Activated naive CD8-positive, alpha-beta T cell treated with anti-CD3 and anti-CD28 coated beads, Interleukin-2, amount 10 ng/mL, durations not matched to agents 7 days and 5 days (primary cell): ENCODE measurements around the gene CASK. TPM values are rescaled to one million over a fixed set of nuclear protein-coding genes. Genes with fewer than 3 reads are reported as not detected.
"Not testable (repeated sequence)": the region's sequence is repeated elsewhere in the genome, so short reads cannot be mapped to it uniquely, and the experiment has no call there.

Experiments used
- ATAC-seq: fragments of 150-1000 bp; cut with Tn5 transposase; one replicate; pipeline ENCODE4 v1.10.0; 2021; ENCODE audit warnings: low read depth, moderate library complexity
- POLR2A ChIA-PET: fragments of 350-600 bp; sonication (Branson Sonifier 250); formaldehyde crosslinking; loops from one replicate; lab custom pipeline; 2021; ENCODE audit warnings: antibody characterized with exemption; lab: Charles Lee
- DNase-seq: peaks from one replicate; pipeline ENCODE4 v3.0.0; 2021
- H3K27ac Mint-ChIP-seq: one replicate; pipeline ENCODE4 v1.8.0; 2022; ENCODE audit warnings: mild to moderate bottlenecking, mixed read lengths
- H3K27me3 Mint-ChIP-seq: one replicate; pipeline ENCODE4 v1.8.0; 2022; ENCODE audit warnings: mild to moderate bottlenecking, moderate library complexity, mixed read lengths
- H3K36me3 Mint-ChIP-seq: one replicate; pipeline ENCODE4 v1.8.0; 2021; ENCODE audit warnings: mild to moderate bottlenecking, mixed read lengths
- H3K4me1 Mint-ChIP-seq: one replicate; pipeline ENCODE4 v1.8.0; 2021; ENCODE audit warnings: mixed read lengths
- H3K4me3 Mint-ChIP-seq: one replicate; pipeline ENCODE4 v1.8.0; 2022; ENCODE audit warnings: mild to moderate bottlenecking, moderate library complexity, mixed read lengths
- H3K9me3 Mint-ChIP-seq: one replicate; pipeline ENCODE4 v1.8.0; 2021; ENCODE audit warnings: mixed read lengths
- total RNA-seq, 2 experiments: library from RNA; stranded (reverse); gene quantifications; one replicate each; pipeline ENCODE4 v1.2.3, GENCODE V29; 2021

Gene CASK
- total RNA-seq, 2 experiments from 2014 or later: 52.1 to 53.8 TPM

GRCh38 chrX:41655631-41656030 is 267.7 kb downstream of the CASK start:
- Mint-ChIP-seq H3K4me3 (no peak overlapping the region), H3K4me1 (peaks cover 9% of the 10 kb centered on the region), H3K36me3 (peaks cover 51% of the 10 kb centered on the region), H3K27me3 (no peaks in the 10 kb centered on the region), H3K9me3 (peaks cover 1% of the 10 kb centered on the region), H3K27ac (no peak overlapping the region)
- ATAC-seq (no peak), DNase-seq (no peak)
- POLR2A ChIA-PET: no interaction called here

DNA sequence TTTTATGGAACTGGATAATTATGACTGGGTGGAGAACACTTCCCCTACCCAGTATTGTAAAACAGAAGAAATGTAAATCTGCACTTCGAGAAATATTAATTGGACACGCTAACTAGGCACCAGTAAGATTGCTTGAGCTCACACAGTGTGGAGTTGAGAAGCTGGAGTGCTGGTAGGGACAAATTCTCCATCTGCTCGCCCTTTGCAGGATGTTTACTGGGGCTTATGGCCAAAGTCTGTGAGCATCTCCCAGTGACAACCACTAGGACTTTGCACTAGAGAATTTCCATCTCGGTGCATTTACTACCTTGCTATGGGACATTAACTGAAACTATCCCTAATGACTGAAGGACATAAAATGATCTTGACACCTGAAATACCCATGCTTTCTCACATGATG is 268.3 kb downstream of the CASK start:
- Mint-ChIP-seq H3K9me3 (peaks cover 1% of the 10 kb centered on the region), H3K27ac (no peak overlapping the region), H3K36me3 (peaks cover 54% of the 10 kb centered on the region), H3K4me3 (no peak overlapping the region), H3K27me3 (no peaks in the 10 kb centered on the region), H3K4me1 (peaks cover 9% of the 10 kb centered on the region)
- no peak for DNase-seq
- POLR2A ChIA-PET: no interaction called here
- no peak for ATAC-seq

- Mint-ChIP-seq H3K36me3 (peaks cover 56% of the 10 kb centered on the region), H3K27me3 (no peaks in the 10 kb centered on the region), H3K9me3 (peaks cover 3% of the 10 kb centered on the region), H3K4me3 (no peak overlapping the region), H3K4me1 (no peaks in the 10 kb centered on the region), H3K27ac (no peak overlapping the region)
- no peak for ATAC-seq
- POLR2A ChIA-PET: no interaction called here
- DNase-seq: no peak
Measured at GRCh38 chrX:41653125-41653524, 270.2 kb downstream of the CASK start.

GRCh38 chrX:41646201-41646600 is 277.2 kb downstream of the CASK start:
- H3K36me3 Mint-ChIP-seq: peaks cover 51% of the 10 kb centered on the region
- POLR2A ChIA-PET, H3K4me3 Mint-ChIP-seq, H3K4me1 Mint-ChIP-seq, H3K27me3 Mint-ChIP-seq, DNase-seq, H3K9me3 Mint-ChIP-seq, H3K27ac Mint-ChIP-seq, ATAC-seq: not testable (repeated sequence)

DNA sequence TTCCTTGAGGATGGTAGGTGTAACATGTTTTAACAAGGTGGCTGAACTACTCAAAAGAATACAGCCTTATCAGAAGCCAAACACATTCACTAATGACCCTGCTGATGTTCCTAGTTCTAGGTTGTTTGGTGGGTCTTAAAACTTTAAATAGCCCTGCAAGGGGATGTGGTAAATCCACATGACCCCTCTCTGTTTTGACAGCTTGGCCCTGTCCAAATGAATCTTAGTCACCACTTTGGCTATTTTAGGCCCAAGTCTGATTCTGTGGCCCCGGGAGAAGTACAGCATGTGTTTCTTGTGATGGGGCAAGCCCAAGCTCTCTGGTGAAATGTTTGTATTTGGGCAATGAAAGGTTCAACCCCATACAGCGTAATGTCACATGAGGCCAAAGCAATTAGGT is 289.1 kb downstream of the CASK start:
- H3K27ac Mint-ChIP-seq: no peak overlapping the region
- peaks cover 1% of the 10 kb centered on the region for H3K9me3 Mint-ChIP-seq
- no peaks in the 10 kb centered on the region for H3K27me3 Mint-ChIP-seq
- peaks cover 18% of the 10 kb centered on the region for H3K36me3 Mint-ChIP-seq
- POLR2A ChIA-PET: no interaction called here
- ATAC-seq: no peak
- H3K4me3 Mint-ChIP-seq: no peak overlapping the region
- H3K4me1 Mint-ChIP-seq: no peaks in the 10 kb centered on the region
- no peak for DNase-seq

GRCh38 chrX:41630091-41630490 is 293.3 kb downstream of the CASK start:
- DNase-seq (no peak), ATAC-seq (no peak)
- Mint-ChIP-seq H3K9me3 (no peaks in the 10 kb centered on the region), H3K27ac (no peak overlapping the region), H3K4me1 (no peaks in the 10 kb centered on the region), H3K27me3 (no peaks in the 10 kb centered on the region), H3K36me3 (peaks cover 10% of the 10 kb centered on the region), H3K4me3 (no peak overlapping the region)
- POLR2A ChIA-PET: no interaction called here

GRCh38 chrX:41629539-41629938 is 293.8 kb downstream of the CASK start:
- ATAC-seq (no peak), DNase-seq (no peak)
- Mint-ChIP-seq H3K9me3 (no peaks in the 10 kb centered on the region), H3K36me3 (peaks cover 14% of the 10 kb centered on the region), H3K27me3 (no peaks in the 10 kb centered on the region), H3K4me1 (no peaks in the 10 kb centered on the region), H3K4me3 (no peak overlapping the region), H3K27ac (no peak overlapping the region)
- POLR2A ChIA-PET: no interaction called here

DNA sequence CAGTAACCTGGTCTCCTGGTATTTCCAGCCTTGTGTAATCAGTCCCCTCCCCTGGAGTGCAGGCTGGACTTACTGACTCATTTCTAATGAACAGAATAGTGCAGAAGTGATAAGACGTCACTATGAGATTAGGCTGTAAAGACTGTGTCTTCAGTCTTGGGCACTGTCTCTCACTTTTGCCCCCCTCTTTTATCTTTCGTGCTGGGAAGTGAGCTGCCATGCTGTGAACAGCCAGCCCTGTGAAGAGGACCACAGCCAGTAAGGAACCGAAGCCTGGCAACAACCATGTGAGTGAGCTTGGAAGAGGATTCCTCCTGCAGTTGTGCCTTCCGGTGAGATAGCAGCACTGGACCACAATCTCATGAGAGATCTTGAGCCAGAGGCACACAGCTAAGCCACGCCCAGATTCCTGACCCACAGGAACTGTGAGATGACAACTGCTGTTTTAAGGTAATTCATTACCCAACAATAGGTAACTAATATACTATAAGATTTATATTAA is 302.1 kb downstream of the CASK start:
- Mint-ChIP-seq H3K4me3 (no peak overlapping the region), H3K4me1 (peaks cover 5% of the 10 kb centered on the region), H3K9me3 (no peaks in the 10 kb centered on the region), H3K27ac (no peak overlapping the region), H3K36me3 (peaks cover 17% of the 10 kb centered on the region), H3K27me3 (no peaks in the 10 kb centered on the region)
- no peak for DNase-seq
- POLR2A ChIA-PET: no interaction called here
- ATAC-seq: no peak

DNA sequence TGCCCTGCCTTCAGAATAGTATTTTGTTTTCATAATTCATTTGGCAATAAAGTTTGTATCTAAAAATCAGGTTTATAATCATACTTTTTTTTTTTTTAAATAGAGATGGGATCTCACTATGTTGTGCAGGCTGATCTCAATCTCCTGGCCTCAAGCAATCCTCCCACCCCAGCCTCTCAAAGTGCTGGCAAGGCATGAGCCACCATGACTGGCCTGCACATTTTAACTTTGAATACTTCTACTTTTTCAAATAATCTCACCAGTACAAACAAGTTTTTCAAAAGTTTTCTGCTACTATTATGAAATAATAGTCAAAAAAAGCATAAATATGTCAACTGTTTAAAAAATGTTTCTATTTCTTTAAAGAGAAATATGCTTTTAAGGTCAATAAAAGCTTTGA is 304.1 kb downstream of the CASK start:
- Mint-ChIP-seq H3K9me3 (no peaks in the 10 kb centered on the region), H3K27ac (no peak overlapping the region), H3K4me3 (no peak overlapping the region), H3K36me3 (peaks cover 6% of the 10 kb centered on the region), H3K27me3 (no peaks in the 10 kb centered on the region), H3K4me1 (peaks cover 5% of the 10 kb centered on the region)
- no peak for ATAC-seq
- POLR2A ChIA-PET: no interaction called here
- DNase-seq: no peak

GRCh38 chrX:41616935-41617334 is 306.4 kb downstream of the CASK start:
- DNase-seq (no peak), ATAC-seq (no peak)
- POLR2A ChIA-PET: no interaction called here
- Mint-ChIP-seq H3K9me3 (no peaks in the 10 kb centered on the region), H3K36me3 (peaks cover 4% of the 10 kb centered on the region), H3K4me3 (no peak overlapping the region), H3K27ac (no peak overlapping the region), H3K4me1 (peaks cover 4% of the 10 kb centered on the region), H3K27me3 (no peaks in the 10 kb centered on the region)

DNA sequence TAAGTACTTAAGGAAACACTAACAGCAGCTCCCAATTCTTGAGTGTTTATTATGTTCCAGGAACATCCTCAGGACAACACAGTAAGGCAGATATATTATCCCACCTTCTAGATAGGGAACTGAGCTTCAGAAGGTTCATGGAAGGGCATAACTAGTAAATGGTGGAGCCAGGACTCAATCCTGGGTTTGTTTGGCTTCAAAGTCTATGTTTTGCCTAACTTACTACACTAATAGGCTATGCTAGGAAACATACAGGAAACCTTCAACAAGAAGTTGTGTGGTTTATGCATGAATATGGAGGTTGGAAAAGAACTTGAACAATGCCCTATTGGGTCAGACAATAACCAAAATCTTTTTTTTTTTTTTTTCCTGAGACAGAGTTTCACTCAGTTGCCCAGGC is 307.1 kb downstream of the CASK start:
- DNase-seq (no peak), ATAC-seq (no peak)
- Mint-ChIP-seq H3K4me1 (peaks cover 2% of the 10 kb centered on the region), H3K4me3 (no peak overlapping the region), H3K36me3 (peaks cover 4% of the 10 kb centered on the region), H3K27me3 (no peaks in the 10 kb centered on the region), H3K27ac (no peak overlapping the region), H3K9me3 (no peaks in the 10 kb centered on the region)
- POLR2A ChIA-PET: no interaction called here

- Mint-ChIP-seq H3K27me3 (no peaks in the 10 kb centered on the region), H3K9me3 (no peaks in the 10 kb centered on the region)
Measured at GRCh38 chrX:41608244-41608643, 315.1 kb downstream of the CASK start.

DNA sequence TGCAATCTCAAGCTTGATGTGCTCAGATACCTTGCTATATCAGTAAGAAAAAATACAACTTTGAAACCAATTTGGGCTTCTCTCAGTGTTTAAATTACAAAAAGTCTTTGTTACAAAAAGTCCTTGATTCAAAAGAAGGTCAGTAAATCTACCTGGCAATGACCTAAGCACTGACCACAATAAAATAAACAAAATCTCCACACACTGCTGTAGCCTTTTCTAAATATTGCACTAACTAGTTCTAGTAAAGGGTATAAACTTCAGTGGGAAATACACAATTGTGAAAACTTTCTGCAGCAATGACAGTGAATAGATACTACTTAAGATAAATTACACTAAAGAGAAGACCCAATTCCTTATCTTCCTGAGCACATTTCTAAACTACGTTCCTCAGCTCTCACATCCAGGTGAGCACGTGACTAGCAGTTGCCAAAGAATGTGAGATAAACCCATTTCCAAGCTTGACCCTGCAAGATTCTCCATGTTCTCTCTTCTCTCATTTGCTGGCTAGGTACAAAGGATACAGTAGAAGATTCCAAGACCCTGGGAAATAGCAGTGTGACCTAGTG is 316.0 kb downstream of the CASK start:
- Mint-ChIP-seq H3K9me3 (no peaks in the 10 kb centered on the region), H3K4me1 (no peaks in the 10 kb centered on the region), H3K27ac (no peak overlapping the region), H3K4me3 (no peak overlapping the region), H3K27me3 (no peaks in the 10 kb centered on the region), H3K36me3 (peaks cover 11% of the 10 kb centered on the region)
- no peak for ATAC-seq
- POLR2A ChIA-PET: no interaction called here
- no peak for DNase-seq

More at GRCh38 chrX:41608244-41608643, 315.1 kb downstream of the CASK start:
- Mint-ChIP-seq H3K4me3 (no peak overlapping the region), H3K27ac (no peak overlapping the region), H3K36me3 (peaks cover 11% of the 10 kb centered on the region), H3K4me1 (no peaks in the 10 kb centered on the region)
- ATAC-seq: no peak
- POLR2A ChIA-PET: no interaction called here
- no peak for DNase-seq

GRCh38 chrX:41606057-41606456 is 317.3 kb downstream of the CASK start:
- H3K36me3 Mint-ChIP-seq: peaks cover 11% of the 10 kb centered on the region
- H3K9me3 Mint-ChIP-seq, H3K4me1 Mint-ChIP-seq, DNase-seq, H3K4me3 Mint-ChIP-seq, ATAC-seq, POLR2A ChIA-PET, H3K27ac Mint-ChIP-seq, H3K27me3 Mint-ChIP-seq: not testable (repeated sequence)
